NCI-H82 treated with DMSO at 0.1 percent for 48 hours (cell line): Measurements from ENCODE around the gene ZC3H18.
A peak's percentile ranks its signal among the peaks of the same experiment; 100 is the strongest.

Experiments used
- DNase-seq: peaks from one replicate; lab custom pipeline; 2025; ENCODE audit not compliant: unreplicated experiment; lab: John Stamatoyannopoulos, UW

ZC3H18 gene

GRCh38 chr16:88548985-88549384 is 21.2 kb upstream of the ZC3H18 start:
- DNase-seq, result no peak

- DNase-seq, result no peak
These were observed 20.4 kb upstream of the ZC3H18 start for GRCh38 chr16:88549671-88550245.

- DNase-seq, result no peak
These were observed 19.9 kb upstream of the ZC3H18 start for GRCh38 chr16:88550246-88550661.

- no peak for DNase-seq
These were observed 18.0 kb upstream of the ZC3H18 start for GRCh38 chr16:88552166-88552565.

- no peak for DNase-seq
These were observed 17.4 kb upstream of the ZC3H18 start for GRCh38 chr16:88552815-88553214.

GRCh38 chr16:88553739-88554138 is 16.5 kb upstream of the ZC3H18 start:
- no peak for DNase-seq

GRCh38 chr16:88554711-88555264 is 15.4 kb upstream of the ZC3H18 start:
- DNase-seq, result no peak

- DNase-seq, result no peak
These were observed 13.8 kb upstream of the ZC3H18 start for GRCh38 chr16:88556294-88556988.

- DNase-seq, result peak; percentile 61
These were observed 11.5 kb upstream of the ZC3H18 start for GRCh38 chr16:88558457-88559442.

- DNase-seq, result no peak
These were observed 9.3 kb upstream of the ZC3H18 start for GRCh38 chr16:88560714-88561484.

GRCh38 chr16:88561485-88562359 is 8.5 kb upstream of the ZC3H18 start:
- peak; percentile 5 for DNase-seq

- DNase-seq, result no peak
These were observed 4.0 kb upstream of the ZC3H18 start for GRCh38 chr16:88566158-88566557.

- DNase-seq, result peak; percentile 89
These were observed 1.2 kb upstream of the ZC3H18 start for GRCh38 chr16:88568710-88569613.

GRCh38 chr16:88569614-88569984 is 604 bp upstream of the ZC3H18 start:
- DNase-seq, result no peak

- no peak for DNase-seq
These were observed 489 bp downstream of the ZC3H18 start for GRCh38 chr16:88570691-88571092.

GRCh38 chr16:88575251-88575650 is 5.0 kb downstream of the ZC3H18 start:
- no peak for DNase-seq

- no peak for DNase-seq
These were observed 6.1 kb downstream of the ZC3H18 start for GRCh38 chr16:88576307-88576706.

- DNase-seq, result no peak
These were observed 7.0 kb downstream of the ZC3H18 start for GRCh38 chr16:88577166-88577565.
